HL-60 (cell line): Measurements from ENCODE around the gene TMEM254.

Experiments
- POLR2AphosphoS5 ChIP-seq: IDR thresholded peaks from 2 replicates; pipeline ENCODE4 v1.6.1; 2012; ENCODE audit warnings: low read depth
- TF ChIP-seq, protein P1 (sequence below): IDR thresholded peaks from 2 replicates; pipeline ENCODE4 v1.6.1; 2012; ENCODE audit warnings: low read depth; ENCODE audit not compliant: insufficient replicate concordance
- TF ChIP-seq, protein P2 (sequence below): IDR thresholded peaks from one replicate; pipeline ENCODE4 v1.5.1; 2011; ENCODE audit warnings: low read length, control low read depth, inconsistent platforms; ENCODE audit not compliant: insufficient read depth

DNA sequence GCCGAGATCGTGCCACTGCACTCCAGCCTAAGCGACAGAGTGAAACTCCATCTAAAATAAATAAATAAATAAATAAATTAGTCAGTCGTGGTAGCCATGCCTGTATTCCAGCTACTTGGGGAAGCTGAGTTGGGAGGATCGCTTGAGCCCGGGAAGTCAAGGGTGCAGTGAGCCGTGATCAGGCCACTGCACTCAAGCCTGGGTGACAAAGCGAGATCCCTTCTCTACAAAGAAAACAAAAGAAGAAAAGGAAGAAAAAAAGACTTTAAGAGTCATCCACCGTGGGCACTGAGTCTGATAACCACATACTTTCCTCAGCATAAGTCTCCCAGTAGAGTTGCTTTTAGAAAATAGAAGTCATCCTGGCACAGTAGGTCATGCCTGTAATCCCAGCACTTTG is 2.6 kb downstream of the TMEM254 start:
- TF ChIP-seq, protein P1, sequence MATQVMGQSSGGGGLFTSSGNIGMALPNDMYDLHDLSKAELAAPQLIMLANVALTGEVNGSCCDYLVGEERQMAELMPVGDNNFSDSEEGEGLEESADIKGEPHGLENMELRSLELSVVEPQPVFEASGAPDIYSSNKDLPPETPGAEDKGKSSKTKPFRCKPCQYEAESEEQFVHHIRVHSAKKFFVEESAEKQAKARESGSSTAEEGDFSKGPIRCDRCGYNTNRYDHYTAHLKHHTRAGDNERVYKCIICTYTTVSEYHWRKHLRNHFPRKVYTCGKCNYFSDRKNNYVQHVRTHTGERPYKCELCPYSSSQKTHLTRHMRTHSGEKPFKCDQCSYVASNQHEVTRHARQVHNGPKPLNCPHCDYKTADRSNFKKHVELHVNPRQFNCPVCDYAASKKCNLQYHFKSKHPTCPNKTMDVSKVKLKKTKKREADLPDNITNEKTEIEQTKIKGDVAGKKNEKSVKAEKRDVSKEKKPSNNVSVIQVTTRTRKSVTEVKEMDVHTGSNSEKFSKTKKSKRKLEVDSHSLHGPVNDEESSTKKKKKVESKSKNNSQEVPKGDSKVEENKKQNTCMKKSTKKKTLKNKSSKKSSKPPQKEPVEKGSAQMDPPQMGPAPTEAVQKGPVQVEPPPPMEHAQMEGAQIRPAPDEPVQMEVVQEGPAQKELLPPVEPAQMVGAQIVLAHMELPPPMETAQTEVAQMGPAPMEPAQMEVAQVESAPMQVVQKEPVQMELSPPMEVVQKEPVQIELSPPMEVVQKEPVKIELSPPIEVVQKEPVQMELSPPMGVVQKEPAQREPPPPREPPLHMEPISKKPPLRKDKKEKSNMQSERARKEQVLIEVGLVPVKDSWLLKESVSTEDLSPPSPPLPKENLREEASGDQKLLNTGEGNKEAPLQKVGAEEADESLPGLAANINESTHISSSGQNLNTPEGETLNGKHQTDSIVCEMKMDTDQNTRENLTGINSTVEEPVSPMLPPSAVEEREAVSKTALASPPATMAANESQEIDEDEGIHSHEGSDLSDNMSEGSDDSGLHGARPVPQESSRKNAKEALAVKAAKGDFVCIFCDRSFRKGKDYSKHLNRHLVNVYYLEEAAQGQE, result no peak
- TF ChIP-seq, protein P2, sequence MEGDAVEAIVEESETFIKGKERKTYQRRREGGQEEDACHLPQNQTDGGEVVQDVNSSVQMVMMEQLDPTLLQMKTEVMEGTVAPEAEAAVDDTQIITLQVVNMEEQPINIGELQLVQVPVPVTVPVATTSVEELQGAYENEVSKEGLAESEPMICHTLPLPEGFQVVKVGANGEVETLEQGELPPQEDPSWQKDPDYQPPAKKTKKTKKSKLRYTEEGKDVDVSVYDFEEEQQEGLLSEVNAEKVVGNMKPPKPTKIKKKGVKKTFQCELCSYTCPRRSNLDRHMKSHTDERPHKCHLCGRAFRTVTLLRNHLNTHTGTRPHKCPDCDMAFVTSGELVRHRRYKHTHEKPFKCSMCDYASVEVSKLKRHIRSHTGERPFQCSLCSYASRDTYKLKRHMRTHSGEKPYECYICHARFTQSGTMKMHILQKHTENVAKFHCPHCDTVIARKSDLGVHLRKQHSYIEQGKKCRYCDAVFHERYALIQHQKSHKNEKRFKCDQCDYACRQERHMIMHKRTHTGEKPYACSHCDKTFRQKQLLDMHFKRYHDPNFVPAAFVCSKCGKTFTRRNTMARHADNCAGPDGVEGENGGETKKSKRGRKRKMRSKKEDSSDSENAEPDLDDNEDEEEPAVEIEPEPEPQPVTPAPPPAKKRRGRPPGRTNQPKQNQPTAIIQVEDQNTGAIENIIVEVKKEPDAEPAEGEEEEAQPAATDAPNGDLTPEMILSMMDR, result no peak
- TF ChIP-seq POLR2AphosphoS5, result no peak
